HepG2 (cell line): ENCODE data around the gene MAP1LC3A.

Source experiments
- DNMT3B ChIP-seq: conservative IDR thresholded peaks from 2 replicates; pipeline ENCODE4 v1.6.1; 2016; ENCODE audit warnings: missing biosample characterization, control low read depth
- NR2C2 ChIP-seq: sonication (generic); formaldehyde crosslinking; IDR thresholded peaks from 2 replicates; pipeline ENCODE4 v1.4.0; 2020; ENCODE audit warnings: missing genetic modification reagents, mild to moderate bottlenecking, moderate library complexity, borderline replicate concordance
- TEAD2 ChIP-seq: sonication (generic); formaldehyde crosslinking; IDR thresholded peaks from 2 replicates; pipeline ENCODE4 v1.9.0; 2021; ENCODE audit warnings: missing genetic modification reagents
- ZNF331 ChIP-seq: sonication (generic); formaldehyde crosslinking; IDR thresholded peaks from 2 replicates; pipeline ENCODE4 v1.4.0; 2020; ENCODE audit warnings: missing genetic modification reagents

DNA sequence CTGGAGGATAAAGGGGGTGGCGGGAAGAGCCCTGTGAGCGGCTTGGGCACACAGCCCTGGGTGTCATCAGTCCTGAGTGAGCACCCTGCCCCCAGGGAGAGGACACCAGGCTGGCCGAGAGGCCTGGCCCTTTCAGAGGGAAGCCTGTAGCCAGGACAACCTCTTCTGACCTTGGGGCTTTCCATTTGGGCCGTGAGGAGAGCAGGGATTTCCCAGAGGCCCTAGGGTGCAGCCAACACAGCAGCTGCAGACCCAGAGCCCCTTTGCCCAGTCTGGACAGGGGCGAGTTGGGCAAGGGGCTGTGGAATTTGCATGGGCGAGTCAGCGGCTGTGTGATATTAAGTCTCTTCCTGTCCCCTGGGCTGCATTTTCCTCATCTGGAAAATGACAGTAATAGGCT, 6.3 kb downstream of the MAP1LC3A start:
- TF ChIP-seq NR2C2 (CRISPR knock-in tag) = no peak
- TF ChIP-seq TEAD2 (CRISPR knock-in tag) = no peak
- TF ChIP-seq ZNF331 (CRISPR knock-in tag) = no peak
- no peak for TF ChIP-seq DNMT3B (CRISPR knock-in tag)
